Progenitor cell of endocrine pancreas (in vitro differentiated cells): Measurements from ENCODE around the gene OR51G1. TPM values are rescaled to one million over a fixed set of nuclear protein-coding genes. Genes with fewer than 3 reads are reported as not detected.

Source experiments
- DNase-seq: peaks from one replicate; pipeline ENCODE4 v3.0.0; 2021; ENCODE audit warnings: low spot score; ENCODE audit not compliant: unreplicated experiment
- H3K27ac Mint-ChIP-seq: 2 replicates; pipeline ENCODE4 v1.8.0; 2021; ENCODE audit warnings: mild to moderate bottlenecking, moderate library complexity, mixed read lengths
- H3K27me3 Mint-ChIP-seq: 2 replicates; pipeline ENCODE4 v1.8.0; 2021; ENCODE audit warnings: mixed read lengths
- H3K36me3 Mint-ChIP-seq: 2 replicates; pipeline ENCODE4 v1.8.0; 2022; ENCODE audit warnings: mixed read lengths; ENCODE audit not compliant: insufficient read depth
- H3K4me1 Mint-ChIP-seq: 2 replicates; pipeline ENCODE4 v1.8.0; 2021; ENCODE audit warnings: low read depth, mixed read lengths
- H3K4me3 Mint-ChIP-seq: 2 replicates; pipeline ENCODE4 v1.8.0; 2021; ENCODE audit warnings: low read depth, mild to moderate bottlenecking, moderate library complexity, mixed read lengths
- H3K9me3 Mint-ChIP-seq: 2 replicates; pipeline ENCODE4 v1.8.0; 2021; ENCODE audit warnings: low read depth, mixed read lengths
- CTCF ChIP-seq: fragments of 200-600 bp; sonication (generic); IDR thresholded peaks from one replicate; pipeline ENCODE4 v1.5.0; 2021; ENCODE audit warnings: antibody characterized with exemption, mild to moderate bottlenecking; ENCODE audit not compliant: unreplicated experiment
- total RNA-seq: library from RNA; stranded (reverse); gene quantifications from 2 replicates; pipeline ENCODE4 v1.2.1, GENCODE V29; 2021

OR51G1 gene
- total RNA-seq, 1 donor from 2014 or later: not detected

GRCh38 chr11:4936745-4937144 is 12.6 kb upstream of the OR51G1 start:
- H3K27me3 Mint-ChIP-seq: no peaks in the 10 kb centered on the region
- DNase-seq: no peak
- no peak overlapping the region for H3K27ac Mint-ChIP-seq
- TF ChIP-seq CTCF: no peak
- H3K36me3 Mint-ChIP-seq: no peaks in the 10 kb centered on the region
- H3K4me3 Mint-ChIP-seq: no peak overlapping the region
- H3K9me3 Mint-ChIP-seq: no peaks in the 10 kb centered on the region
- no peaks in the 10 kb centered on the region for H3K4me1 Mint-ChIP-seq

DNA sequence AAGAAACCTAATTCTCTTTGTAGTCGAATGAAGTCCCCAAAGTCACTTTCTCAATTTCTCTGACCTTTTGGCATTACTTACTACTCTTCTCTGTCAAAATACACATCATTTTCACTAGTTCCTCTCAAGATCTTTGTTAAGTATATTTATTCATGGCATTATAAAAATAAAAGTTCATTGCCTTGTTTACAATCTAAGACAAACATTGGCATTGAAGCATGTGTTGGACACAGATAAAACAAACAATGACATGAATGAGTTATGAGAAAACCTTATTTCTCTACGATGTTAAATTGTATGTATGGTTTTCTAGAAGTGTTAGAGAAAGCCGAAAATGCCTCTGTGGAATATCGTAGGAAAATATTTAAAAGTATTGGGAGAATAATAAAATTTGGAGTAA is 8.6 kb upstream of the OR51G1 start:
- Mint-ChIP-seq H3K4me3 (no peak overlapping the region), H3K27ac (no peak overlapping the region), H3K4me1 (no peaks in the 10 kb centered on the region), H3K27me3 (no peaks in the 10 kb centered on the region), H3K9me3 (no peaks in the 10 kb centered on the region), H3K36me3 (no peaks in the 10 kb centered on the region)
- DNase-seq: no peak
- no peak for TF ChIP-seq CTCF

GRCh38 chr11:4926608-4927007 is 2.5 kb upstream of the OR51G1 start:
- H3K4me3 Mint-ChIP-seq: no peak overlapping the region
- no peak for DNase-seq
- TF ChIP-seq CTCF: no peak
- no peak overlapping the region for H3K27ac Mint-ChIP-seq
- no peaks in the 10 kb centered on the region for H3K9me3 Mint-ChIP-seq
- no peaks in the 10 kb centered on the region for H3K36me3 Mint-ChIP-seq
- H3K27me3 Mint-ChIP-seq: peaks cover 6% of the 10 kb centered on the region
- no peaks in the 10 kb centered on the region for H3K4me1 Mint-ChIP-seq

DNA sequence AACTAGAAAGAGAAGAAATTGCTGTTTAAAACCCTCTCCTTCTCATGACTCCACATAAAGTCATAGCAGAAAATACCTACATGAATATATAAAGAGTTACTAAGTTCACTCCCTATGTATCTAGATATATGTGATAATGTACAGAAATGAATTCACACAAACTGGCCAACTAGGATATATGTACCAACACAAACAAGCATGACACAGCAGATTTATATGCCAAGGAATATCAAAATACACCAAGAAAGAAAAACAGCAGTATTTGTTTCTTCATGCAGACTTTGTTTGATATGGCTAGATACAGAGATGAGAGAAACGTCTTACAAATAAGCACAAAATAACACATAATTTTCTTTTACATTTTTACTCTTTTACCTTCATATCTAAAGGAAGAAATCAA is 1.8 kb downstream of the OR51G1 start:
- Mint-ChIP-seq H3K27me3 (peaks cover 6% of the 10 kb centered on the region), H3K9me3 (no peaks in the 10 kb centered on the region), H3K4me1 (no peaks in the 10 kb centered on the region), H3K27ac (no peak overlapping the region), H3K4me3 (no peak overlapping the region), H3K36me3 (no peaks in the 10 kb centered on the region)
- no peak for DNase-seq
- TF ChIP-seq CTCF: no peak

- H3K4me1 Mint-ChIP-seq: no peaks in the 10 kb centered on the region
- H3K9me3 Mint-ChIP-seq: no peaks in the 10 kb centered on the region
- no peak overlapping the region for H3K4me3 Mint-ChIP-seq
- peaks cover 6% of the 10 kb centered on the region for H3K27me3 Mint-ChIP-seq
- no peaks in the 10 kb centered on the region for H3K36me3 Mint-ChIP-seq
- TF ChIP-seq CTCF: no peak
- no peak overlapping the region for H3K27ac Mint-ChIP-seq
- no peak for DNase-seq
Observed at GRCh38 chr11:4921796-4922195, 2.3 kb downstream of the OR51G1 start.

DNA sequence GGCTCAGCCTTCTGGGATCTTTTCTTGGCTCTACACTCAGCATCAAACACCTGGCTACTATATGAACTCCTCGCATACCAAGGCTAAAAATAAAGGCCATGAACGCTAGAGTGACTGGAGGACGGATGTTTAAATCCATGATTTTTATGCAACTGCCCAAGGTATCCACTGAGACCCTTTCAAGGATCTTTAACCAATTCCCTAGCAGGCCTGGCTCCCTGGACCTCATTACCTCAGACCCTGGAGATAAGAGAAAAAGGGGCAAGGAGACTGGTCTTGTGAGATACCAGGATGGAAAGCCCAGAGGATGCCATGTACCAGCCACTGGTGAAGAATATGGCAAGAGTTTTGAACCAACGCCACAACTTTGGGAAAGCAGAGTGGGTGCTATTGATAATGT is 4.9 kb downstream of the OR51G1 start, which contains the start of gene OR51G2:
OR51G2 (minus strand) TSS at position 101 of the 400 bp plus-strand sequence. CDS start 3,687 bp downstream, outside the sequence.
- Mint-ChIP-seq H3K4me3 (no peak within 1 kb of the TSS), H3K9me3 (no peaks in the 10 kb centered on the region), H3K27me3 (peaks cover 6% of the 10 kb centered on the region), H3K4me1 (no peaks in the 10 kb centered on the region), H3K36me3 (no peaks in the 10 kb centered on the region), H3K27ac (no peak within 1 kb of the TSS)
- DNase-seq: no peak
- no peak for TF ChIP-seq CTCF
